Pancreas (tissue), 10 donors: Measurements from ENCODE around the gene LGI2. TPM values are rescaled to one million over a fixed set of nuclear protein-coding genes. Genes with fewer than 3 reads are reported as not detected.
"Not testable (repeated sequence)": the region's sequence is repeated elsewhere in the genome, so short reads cannot be mapped to it uniquely, and the experiment has no call there.

Experiments used
- ATAC-seq, 4 donors: fragments of 200-7000 bp; cut with Tn5 transposase; one replicate each; pipeline versions ENCODE4 v1.8.0 to v1.9.1; 2020; ENCODE audit warnings: mild to moderate bottlenecking in 4 of 4, moderate library complexity in 4 of 4
- DNase-seq, 6 donors: peaks; one replicate each; pipeline ENCODE4 v3.0.0-alpha.2; 2020
- FAIRE-seq: peaks from 2 replicates; lab custom pipeline; 2012; peaks lifted over from hg19 to GRCh38; lab: Jason Lieb, UNC
- H3K27ac ChIP-seq, 4 donors: fragments of 200-600 bp; sonication (generic); 1 replicate in 3 of 4; 2 replicates in 1 of 4; pipeline versions ENCODE4 v1.5.0 to v1.8.0; 2020
- H3K27me3 ChIP-seq, 4 donors: fragments of 200-600 bp; one replicate each; pipeline ENCODE4 v1.8.0; 2021
- H3K36me3 ChIP-seq, 3 donors: fragments of 200-600 bp; sonication (generic) in 1 of 3; one replicate each; pipeline versions ENCODE4 v1.5.0 to v1.8.0; 2020 to 2021
- H3K4me1 ChIP-seq, 3 donors: fragments of 200-600 bp; one replicate each; pipeline ENCODE4 v1.8.0; 2021
- H3K4me3 ChIP-seq, 4 donors: fragments of 200-600 bp; sonication (generic) in 2 of 4; one replicate each; pipeline versions ENCODE4 v1.5.0 to v1.8.0; 2020 to 2021
- H3K9me3 ChIP-seq, 4 donors: fragments of 200-600 bp; one replicate each; pipeline ENCODE4 v1.8.0; 2021
- WGBS, 2 donors: extraction: QIAGEN DNeasy Blood & Tissue Kit; methylation state at CpG; one replicate each; pipeline ENCODE4 v1.1.7; 2013; 5-methylcytosine and 5-hydroxymethylcytosine counted together
- intact Hi-C, 3 donors: fragments of 100-400 bp; cut with DNase I; formaldehyde crosslinking; loops; one replicate each; pipeline versions ENCODE4 v1.11.1 to v1.14.2; 2022
- polyA plus RNA-seq, 2 donors: library from polyadenylated mRNA; stranded (reverse); fragments of 200-250 nt; gene quantifications; one replicate each; pipeline ENCODE4 v1.2.3, GENCODE V29; 2013
- total RNA-seq, 6 donors: library from RNA; stranded (reverse); fragmentation: NEBNext Ultra II Directional in 4 of 6; extraction: Animal tissue kit (Norgen Biotek cat#: 25700) in 4 of 6; gene quantifications; one replicate each; pipeline versions ENCODE4 v1.2.1 to v1.2.4, GENCODE V29; 2021 to 2023
- TF ChIP-seq, protein P1 (sequence below), 4 donors: fragments of 200-600 bp; sonication (generic) in 3 of 4; IDR thresholded peaks; one replicate each; pipeline versions ENCODE4 v1.5.0 to v1.8.0; 2021; ENCODE audit warnings: antibody characterized with exemption in 4 of 4
- donor health status: healthy with polysubstance abuse.
- donor health status: DM: no; HTN: no; CAD: no; lungs with moderate emphysema.
- donor health status: DM: no; HTN: no; CAD: no.
- donor health status: control.
- donor health status: control.
- donor health status: Bipolar disorder and iron deficiency.
- donor health status: DM: yes; HTN: yes; CAD: no.
- donor health status: DM: no; HTN: no; CAD: no.
- donor health status: DM: no; HTN: no; CAD: no.
- donor health status: DM: yes; HTN: yes; CAD: no.

Gene LGI2
- total and polyA plus RNA-seq, 8 donors, result 0.22 to 1.7 (median 0.70) TPM

DNA sequence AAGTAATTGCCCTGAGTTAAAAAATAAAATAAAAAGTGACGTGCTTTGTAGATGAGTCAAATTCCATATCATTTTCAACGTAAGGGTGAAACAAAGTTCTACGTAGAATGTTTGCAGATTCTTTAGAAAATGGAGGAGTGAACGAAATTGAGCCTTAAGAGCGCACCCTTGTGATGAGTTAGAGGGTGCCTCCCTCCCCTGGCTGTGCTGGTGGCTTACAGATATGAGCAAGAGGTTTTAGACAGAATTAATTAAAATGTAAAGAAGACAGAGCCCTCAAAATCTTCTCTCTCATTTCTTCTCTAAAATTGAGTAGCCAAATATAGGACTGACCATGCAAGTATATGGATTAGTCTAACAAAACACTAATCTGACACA, 30.2 kb upstream of the LGI2 start:
- H3K27ac ChIP-seq, result no peak overlapping the region
- ATAC-seq (no peak), FAIRE-seq (no peak), DNase-seq (no peak)
- no peak overlapping the region for H3K4me3 ChIP-seq
- H3K27me3 ChIP-seq, result no peaks in the 10 kb centered on the region
- intact Hi-C loops, result no loop called here
- TF ChIP-seq, protein P1, sequence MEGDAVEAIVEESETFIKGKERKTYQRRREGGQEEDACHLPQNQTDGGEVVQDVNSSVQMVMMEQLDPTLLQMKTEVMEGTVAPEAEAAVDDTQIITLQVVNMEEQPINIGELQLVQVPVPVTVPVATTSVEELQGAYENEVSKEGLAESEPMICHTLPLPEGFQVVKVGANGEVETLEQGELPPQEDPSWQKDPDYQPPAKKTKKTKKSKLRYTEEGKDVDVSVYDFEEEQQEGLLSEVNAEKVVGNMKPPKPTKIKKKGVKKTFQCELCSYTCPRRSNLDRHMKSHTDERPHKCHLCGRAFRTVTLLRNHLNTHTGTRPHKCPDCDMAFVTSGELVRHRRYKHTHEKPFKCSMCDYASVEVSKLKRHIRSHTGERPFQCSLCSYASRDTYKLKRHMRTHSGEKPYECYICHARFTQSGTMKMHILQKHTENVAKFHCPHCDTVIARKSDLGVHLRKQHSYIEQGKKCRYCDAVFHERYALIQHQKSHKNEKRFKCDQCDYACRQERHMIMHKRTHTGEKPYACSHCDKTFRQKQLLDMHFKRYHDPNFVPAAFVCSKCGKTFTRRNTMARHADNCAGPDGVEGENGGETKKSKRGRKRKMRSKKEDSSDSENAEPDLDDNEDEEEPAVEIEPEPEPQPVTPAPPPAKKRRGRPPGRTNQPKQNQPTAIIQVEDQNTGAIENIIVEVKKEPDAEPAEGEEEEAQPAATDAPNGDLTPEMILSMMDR (IDR thresholded peaks at IDR 0.05), result no peak
- whole genome bisulfite sequencing, 2 donors, result 88 to 89% methylated on average over 5 of the region's 5 CpGs
- no peaks in the 10 kb centered on the region for H3K36me3 ChIP-seq
- no peaks in the 10 kb centered on the region for H3K9me3 ChIP-seq
- no peaks in the 10 kb centered on the region for H3K4me1 ChIP-seq

DNA sequence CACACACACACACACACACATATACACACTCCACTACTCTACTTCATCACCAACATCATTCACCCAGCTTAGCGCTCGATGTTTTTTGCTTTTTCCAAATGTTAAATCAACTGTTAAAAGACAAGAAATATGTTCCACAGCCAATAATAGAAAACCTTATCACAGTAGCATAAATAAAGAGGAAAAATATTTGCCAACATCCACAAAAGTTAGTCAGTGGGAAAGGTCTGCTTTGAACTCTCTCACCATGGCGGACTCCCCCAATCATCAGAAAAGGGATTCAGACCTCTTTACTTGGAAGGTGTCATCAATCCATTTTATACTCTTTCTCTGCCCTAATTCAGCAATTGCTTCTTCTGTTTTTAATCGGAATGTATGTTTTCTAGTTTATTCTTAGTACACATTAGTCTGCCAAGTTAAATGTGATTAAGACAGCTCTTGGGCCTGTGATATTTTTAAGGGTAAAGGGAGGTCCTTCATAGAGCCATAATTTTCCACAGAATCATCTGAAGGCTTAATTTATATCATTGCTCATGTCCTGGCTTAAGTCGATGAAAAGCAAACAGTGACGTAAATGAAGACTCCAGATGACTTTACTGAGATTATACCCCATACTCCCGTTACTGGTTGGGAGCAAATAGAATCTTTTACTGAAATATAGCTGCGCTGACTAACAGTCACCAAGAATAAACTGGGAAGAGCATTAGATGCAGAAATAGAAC, 29.7 kb upstream of the LGI2 start:
- 42 to 48% methylated on average over 8 of the region's 8 CpGs for WGBS, 2 donors

DNA sequence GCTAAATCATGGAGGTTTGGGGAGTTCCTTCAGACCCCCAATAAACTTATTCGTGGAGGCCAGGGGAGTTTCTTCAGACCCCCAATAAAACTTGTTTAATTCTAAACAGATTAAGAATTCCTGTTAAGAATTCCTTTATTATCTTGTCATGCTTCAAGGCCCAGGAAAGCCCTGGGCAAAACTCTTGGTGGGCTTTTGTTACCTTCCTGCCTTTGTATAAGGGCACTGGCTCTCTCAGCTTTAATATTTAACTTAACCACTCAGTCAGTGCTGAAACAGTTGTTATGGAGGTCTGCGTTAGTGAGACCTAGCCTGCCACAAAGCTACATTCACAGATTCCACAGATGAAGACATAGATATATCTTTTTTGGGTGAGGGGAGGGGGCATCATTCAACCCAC, 29.0 kb upstream of the LGI2 start:
- no peaks in the 10 kb centered on the region for H3K27me3 ChIP-seq
- ATAC-seq (no peak), DNase-seq (no peak), FAIRE-seq (no peak)
- no peaks in the 10 kb centered on the region for H3K4me1 ChIP-seq
- 81 to 83% methylated on average over 2 of the region's 2 CpGs for WGBS, 2 donors
- TF ChIP-seq, protein P1 (IDR thresholded peaks at IDR 0.05), result no peak
- H3K4me3 ChIP-seq, result no peak overlapping the region
- no peaks in the 10 kb centered on the region for H3K36me3 ChIP-seq
- H3K9me3 ChIP-seq, result no peaks in the 10 kb centered on the region
- intact Hi-C loops, result no loop called here
- no peak overlapping the region for H3K27ac ChIP-seq

More for the DNA sequence above, 29.7 kb upstream of the LGI2 start:
- Histone ChIP-seq H3K27me3 (no peaks in the 10 kb centered on the region), H3K27ac (no peak overlapping the region), H3K4me3 (no peak overlapping the region), H3K4me1 (no peaks in the 10 kb centered on the region), H3K9me3 (no peaks in the 10 kb centered on the region), H3K36me3 (no peaks in the 10 kb centered on the region)
- DNase-seq (no peak), ATAC-seq (no peak), FAIRE-seq (no peak)
- TF ChIP-seq, protein P1 (IDR thresholded peaks at IDR 0.05), result no peak
- intact Hi-C loops, result no loop called here

DNA sequence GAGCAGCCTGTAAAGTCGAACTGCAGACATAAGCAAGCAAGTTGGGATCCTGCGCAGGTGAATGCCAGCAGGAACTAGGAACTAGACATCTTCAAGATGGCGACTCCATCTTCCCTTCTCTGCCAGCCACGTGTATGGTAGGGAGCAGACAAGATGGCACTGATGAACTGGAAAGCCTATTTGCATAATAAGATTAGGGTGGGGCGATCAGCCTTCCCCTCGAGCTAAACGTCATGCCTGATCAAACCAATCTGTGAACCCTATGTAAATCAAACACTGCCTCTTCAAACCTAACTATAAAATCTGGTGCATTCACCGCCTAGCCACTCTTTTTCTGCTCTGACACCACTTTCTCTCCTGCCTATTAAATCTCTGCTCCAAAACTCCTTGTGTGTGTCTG, 28.1 kb upstream of the LGI2 start:
- no peak for DNase-seq
- H3K27me3 ChIP-seq, result no peaks in the 10 kb centered on the region
- H3K36me3 ChIP-seq, result no peaks in the 10 kb centered on the region
- H3K27ac ChIP-seq, result no peak overlapping the region
- no peaks in the 10 kb centered on the region for H3K4me1 ChIP-seq
- H3K4me3 ChIP-seq, result no peak overlapping the region
- TF ChIP-seq, protein P1 (IDR thresholded peaks at IDR 0.05), result no peak
- intact Hi-C loops, result no loop called here
- 91 to 93% methylated on average over 8 of the region's 8 CpGs for WGBS, 2 donors
- no peak for FAIRE-seq
- H3K9me3 ChIP-seq, result no peaks in the 10 kb centered on the region
- ATAC-seq, result no peak

DNA sequence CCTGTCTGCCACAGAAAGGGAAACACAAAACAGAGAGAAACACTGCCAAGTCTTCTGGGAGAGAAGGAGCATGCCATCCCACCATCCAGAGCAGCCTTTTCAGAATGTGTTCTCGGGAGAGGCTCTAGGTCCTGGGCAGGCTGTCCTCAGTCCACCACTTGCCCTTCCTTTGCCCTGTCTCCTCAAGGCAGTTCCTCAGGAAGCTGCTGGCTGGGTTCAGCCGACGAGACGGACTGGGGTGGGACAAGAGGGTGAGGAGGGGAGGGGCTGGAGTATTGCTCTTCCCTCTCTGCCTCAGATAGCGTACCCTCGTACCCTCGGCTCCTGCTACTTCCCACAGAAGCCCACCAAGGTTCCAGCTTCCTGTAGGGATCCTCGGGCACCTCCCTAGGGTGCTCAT, 26.6 kb upstream of the LGI2 start:
- Histone ChIP-seq H3K27me3 (no peaks in the 10 kb centered on the region), H3K9me3 (no peaks in the 10 kb centered on the region), H3K4me3 (no peak overlapping the region), H3K36me3 (no peaks in the 10 kb centered on the region), H3K4me1 (no peaks in the 10 kb centered on the region), H3K27ac (no peak overlapping the region)
- intact Hi-C loops, result no loop called here
- FAIRE-seq (no peak), ATAC-seq (no peak), DNase-seq (no peak)
- 77 to 89% methylated on average over 8 of the region's 8 CpGs for WGBS, 2 donors
- TF ChIP-seq, protein P1 (IDR thresholded peaks at IDR 0.05), result no peak

DNA sequence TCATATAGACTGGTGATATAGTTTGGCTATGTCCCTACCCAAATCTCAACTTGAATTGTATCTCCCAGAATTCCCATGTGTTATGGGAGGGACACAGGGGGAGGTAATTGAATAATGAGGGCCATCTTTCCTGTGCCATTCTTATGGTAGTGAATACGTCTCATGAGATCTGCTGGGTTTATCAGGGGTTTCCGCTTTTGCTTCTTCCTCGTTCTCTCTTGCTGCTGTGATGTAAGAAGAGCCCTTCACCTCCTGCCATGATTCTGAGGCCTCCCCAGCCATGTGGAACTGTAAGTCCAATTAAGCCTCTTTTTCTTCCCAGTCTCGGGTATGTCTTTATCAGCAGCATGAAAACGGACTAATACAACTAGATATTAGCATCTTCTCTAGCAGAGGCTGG, 21.3 kb upstream of the LGI2 start:
- H3K4me1 ChIP-seq, FAIRE-seq, H3K27ac ChIP-seq, H3K36me3 ChIP-seq, H3K9me3 ChIP-seq, H3K4me3 ChIP-seq, ATAC-seq, H3K27me3 ChIP-seq, intact Hi-C loops, DNase-seq: not testable (repeated sequence)
- WGBS, 2 donors, result 89 to 91% methylated on average over 5 of the region's 5 CpGs
